Endothelial cell of umbilical vein (primary cell): ENCODE data around the gene CPSF4. TPM values are rescaled to one million over a fixed set of nuclear protein-coding genes. Genes with fewer than 3 reads are reported as not detected.

ENCODE experiments used
- BruUV-seq: library from RNA; stranded (reverse); fragments of 400-500 nt; replicated peaks from 2 replicates; lab custom pipeline; 2021; lab: Mats Ljungman, UMichigan
- CTCF ChIA-PET: fragments of 300-600, 350-600 bp; sonication (Branson Sonifier 250); formaldehyde crosslinking; loops from one replicate; lab custom pipeline; 2021; ENCODE audit warnings: antibody characterized with exemption, inconsistent platforms; lab: Charles Lee
- POLR2A ChIA-PET: fragments of 300-600, 350-600 bp; sonication (Branson Sonifier 250); formaldehyde crosslinking; loops from one replicate; lab custom pipeline; 2021; ENCODE audit warnings: antibody characterized with exemption, inconsistent platforms; lab: Charles Lee
- DNase-seq: peaks from one replicate; pipeline ENCODE4 v3.0.0-alpha.2; 2011; ENCODE audit warnings: low read depth, low spot score
- FAIRE-seq: peaks from 2 replicates; lab custom pipeline; 2011; peaks lifted over from hg19 to GRCh38; lab: Jason Lieb, UNC
- H2AFZ ChIP-seq: 2 replicates; pipeline ENCODE4 v1.6.0; 2012; ENCODE audit warnings: low read depth, low read length, control low read depth, inconsistent platforms
- H3K27ac ChIP-seq: 2 replicates; pipeline ENCODE4 v1.5.1; 2011; ENCODE audit warnings: low read depth, mild to moderate bottlenecking, control low read depth, low read length, moderate library complexity; ENCODE audit not compliant: insufficient read depth
- H3K27me3 ChIP-seq, 2 experiments: 2 replicates each; pipeline versions ENCODE4 v1.6.0 to v1.6.1; 2011; ENCODE audit warnings: low read length in 2 of 2, mixed read lengths in 1 of 2; ENCODE audit not compliant: control insufficient read depth in 2 of 2, insufficient read depth in 2 of 2
- H3K36me3 ChIP-seq, 2 experiments: 2 replicates in 1 of 2; 3 replicates in 1 of 2; pipeline ENCODE4 v1.5.1; 2011; ENCODE audit warnings: low read length in 2 of 2, mild to moderate bottlenecking in 1 of 2, moderate library complexity in 1 of 2; ENCODE audit not compliant: control insufficient read depth in 2 of 2, insufficient read depth in 2 of 2; ENCODE audit errors: extremely low read depth in 1 of 2
- H3K4me1 ChIP-seq: 3 replicates; pipeline ENCODE4 v1.5.1; 2011; ENCODE audit warnings: mild to moderate bottlenecking, low read length; ENCODE audit not compliant: control insufficient read depth, insufficient read depth; ENCODE audit errors: extremely low read depth
- H3K4me2 ChIP-seq: 2 replicates; pipeline ENCODE4 v1.6.1; 2011; ENCODE audit warnings: low read length, control low read depth, mixed read lengths; ENCODE audit not compliant: insufficient read depth
- H3K4me3 ChIP-seq, 3 experiments: fragments of 200-600 bp in 1 of 3; sonication (generic), shearing (Covaris generic) in 1 of 3; replicated peaks in 1 of 3; 2 replicates each; pipeline ENCODE4 v1.5.1; 2011 to 2016; ENCODE audit warnings: control low read depth in 3 of 3, low read length in 3 of 3, mild to moderate bottlenecking in 2 of 3, inconsistent platforms in 1 of 3, low read depth in 1 of 3, moderate library complexity in 1 of 3; ENCODE audit not compliant: insufficient read depth in 1 of 3
- H3K79me2 ChIP-seq: 2 replicates; pipeline ENCODE4 v1.6.0; 2012; ENCODE audit warnings: low read length, inconsistent platforms; ENCODE audit not compliant: control insufficient read depth, insufficient read depth
- H3K9ac ChIP-seq: replicated peaks from 2 replicates; pipeline ENCODE3; 2011; ENCODE audit warnings: low read length, control low read depth; ENCODE audit not compliant: insufficient read depth; ENCODE audit errors: extremely low read depth
- H3K9me1 ChIP-seq: replicated peaks from 3 replicates; pipeline ENCODE4 v1.6.0; 2011; ENCODE audit warnings: mild to moderate bottlenecking, low read length; ENCODE audit not compliant: control insufficient read depth, insufficient read depth; ENCODE audit errors: extremely low read depth
- H3K9me3 ChIP-seq: replicated peaks from 2 replicates; pipeline ENCODE4 v1.5.1; 2012; ENCODE audit warnings: low read length, inconsistent platforms; ENCODE audit not compliant: control insufficient read depth, insufficient read depth
- H4K20me1 ChIP-seq: replicated peaks from 2 replicates; pipeline ENCODE3; 2011; ENCODE audit warnings: mild to moderate bottlenecking, low read length; ENCODE audit not compliant: control insufficient read depth, insufficient read depth; ENCODE audit errors: extremely low read depth
- CTCF ChIP-seq, 2 donors: IDR thresholded peaks; 1 replicate in 1 of 2; 2 replicates in 1 of 2; pipeline ENCODE4 v1.5.1; 2011; ENCODE audit warnings: low read length in 2 of 2, mild to moderate bottlenecking in 2 of 2, moderate library complexity in 2 of 2, control low read depth in 1 of 2, inconsistent platforms in 1 of 2, low read depth in 1 of 2; ENCODE audit not compliant: insufficient read depth in 1 of 2; ENCODE audit errors: extremely low read depth in 1 of 2
- EZH2 ChIP-seq: IDR thresholded peaks from 2 replicates; pipeline ENCODE4 v1.6.1; 2012; ENCODE audit warnings: borderline replicate concordance, low read depth, mild to moderate bottlenecking, moderate library complexity, low read length, inconsistent platforms; ENCODE audit not compliant: severe bottlenecking
- FOS ChIP-seq: IDR thresholded peaks from 2 replicates; pipeline ENCODE4 v1.6.1; 2011; ENCODE audit warnings: mild to moderate bottlenecking, low read length, moderate library complexity, borderline replicate concordance; ENCODE audit not compliant: insufficient read depth
- JUN ChIP-seq: IDR thresholded peaks from 2 replicates; pipeline ENCODE4 v1.6.1; 2011; ENCODE audit warnings: borderline replicate concordance, low read depth; ENCODE audit not compliant: insufficient read length, insufficient read depth
- MYC ChIP-seq: IDR thresholded peaks from one replicate; pipeline ENCODE4 v1.6.1; 2011; ENCODE audit warnings: mild to moderate bottlenecking, low read depth, low read length
- POLR2AphosphoS5 ChIP-seq: IDR thresholded peaks from 2 replicates; pipeline ENCODE4 v1.6.1; 2012; ENCODE audit warnings: low read depth, mild to moderate bottlenecking, control low read depth, low read length, moderate library complexity; ENCODE audit not compliant: insufficient read depth
- dilution Hi-C: fragments of 300-500 bp; cut with MboI; formaldehyde crosslinking; loops from one replicate; pipeline ENCODE4 v1.15.0; 2019; ENCODE audit warnings: low sequenced_read_pairs; ENCODE audit not compliant: extremely low pct_ligation_motif_present
- intact Hi-C: fragments of 100-400 bp; cut with micrococcal nuclease; formaldehyde crosslinking; loops from one replicate; pipeline ENCODE4 v1.10.0; 2022
- polyA plus RNA-seq, 4 experiments: library from polyadenylated mRNA; depleted of rRNA in 3 of 4; stranded (reverse) in 3 of 4; unstranded in 1 of 4; fragments of >200 nt; gene quantifications; 2 replicates each; pipeline versions ENCODE4 v1.2.1 to v1.2.3, GENCODE V29; 2011 to 2012; ENCODE audit warnings: missing spikeins in 1 of 4
- total RNA-seq: library from RNA; stranded (reverse); gene quantifications from 2 replicates; pipeline ENCODE4 v1.2.3, GENCODE V29; 2021

Gene CPSF4
- total and polyA plus RNA-seq, 2 donors (not counting 3 experiments of a cell fraction or from before 2014, with no cell fraction given), result 51.5 to 53.0 TPM

DNA sequence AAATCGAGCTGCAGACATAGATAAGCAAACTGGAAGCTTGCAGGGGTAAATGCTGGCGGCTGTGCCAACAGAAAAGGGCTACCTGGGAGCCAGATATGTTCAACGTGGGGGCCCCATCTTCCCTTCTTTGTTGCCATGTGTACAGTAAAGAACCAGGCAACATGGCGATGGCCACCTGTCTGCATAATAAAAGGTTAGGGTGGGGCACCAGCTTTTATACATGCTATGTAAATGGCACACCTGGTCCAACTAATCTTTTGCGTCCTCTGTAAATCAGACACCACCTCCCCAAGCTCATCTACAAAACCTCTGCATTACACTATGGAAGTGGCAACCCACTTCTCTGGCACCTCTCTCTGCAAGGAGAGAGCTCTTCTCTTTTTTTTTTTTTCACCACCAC is 16.1 kb upstream of the CPSF4 start:
- H3K9me3 ChIP-seq, result no peaks in the 10 kb centered on the region
- no peak overlapping the region for H3K9ac ChIP-seq
- CTCF ChIA-PET, result interaction anchor here (1.5 kb wide), 1 partner anchor 9 kb away, joined by 3 read pairs; no protein-coding TSS in a partner anchor
- no peaks in the 10 kb centered on the region for H3K79me2 ChIP-seq
- peaks cover 10 to 41% of the 10 kb centered on the region in 2 experiments for H3K36me3 ChIP-seq
- H3K9me1 ChIP-seq, result no peaks in the 10 kb centered on the region
- DNase-seq (no peak), FAIRE-seq (no peak)
- intact Hi-C loops (no loop called here), dilution Hi-C loops (no loop called here)
- POLR2A ChIA-PET, result no interaction called here
- H3K4me3 ChIP-seq, result no peak overlapping the region
- H2AFZ ChIP-seq, result no peak overlapping the region
- no peaks in the 10 kb centered on the region for H4K20me1 ChIP-seq
- no peaks in the 10 kb centered on the region for H3K27me3 ChIP-seq
- H3K4me1 ChIP-seq, result no peaks in the 10 kb centered on the region
- no peak overlapping the region for H3K4me2 ChIP-seq
- H3K27ac ChIP-seq, result no peak overlapping the region
- BruUV-seq, result no TSS peak
- TF ChIP-seq EZH2, result no peak
- TF ChIP-seq FOS, result no peak
- TF ChIP-seq JUN, result no peak
- no peak for TF ChIP-seq MYC
- TF ChIP-seq POLR2AphosphoS5, result no peak
- no peak for TF ChIP-seq CTCF (IDR thresholded peaks at IDR 0.05; ENCODE audit: extremely low read depth in 1 of 2, insufficient read depth in 1 of 2, low read depth in 1 of 2, low read length in 2 of 2)
